H9 (cell line): ENCODE results near the gene PREPL. TPM values are rescaled to one million over a fixed set of nuclear protein-coding genes. Genes with fewer than 3 reads are reported as not detected.

Experiments
- DNase-seq: peaks from one replicate; pipeline ENCODE4 v3.0.0-alpha.2; 2017
- H2AFZ ChIP-seq: one replicate; pipeline ENCODE4 v1.6.1; 2013; ENCODE audit warnings: mild to moderate bottlenecking, low read length, control low read depth, moderate library complexity
- H2AK5ac ChIP-seq: 2 replicates; pipeline ENCODE4 v1.6.1; 2013; ENCODE audit warnings: low read length, control low read depth, mixed read lengths; ENCODE audit not compliant: insufficient read length
- H2BK120ac ChIP-seq: one replicate; pipeline ENCODE4 v1.6.1; 2013; ENCODE audit warnings: low read depth, mild to moderate bottlenecking, low read length, control low read depth, inconsistent platforms; ENCODE audit not compliant: poor library complexity, severe bottlenecking
- H2BK12ac ChIP-seq: 2 replicates; pipeline ENCODE4 v1.6.1; 2013; ENCODE audit warnings: low read length, control low read depth, mixed read lengths, low read depth; ENCODE audit not compliant: insufficient read length
- H2BK15ac ChIP-seq: 2 replicates; pipeline ENCODE4 v1.6.1; 2013; ENCODE audit warnings: low read depth, low read length, control low read depth
- H2BK20ac ChIP-seq: one replicate; pipeline ENCODE4 v1.6.1; 2013; ENCODE audit warnings: low read depth, mild to moderate bottlenecking, low read length, control low read depth, inconsistent platforms; ENCODE audit not compliant: poor library complexity, severe bottlenecking
- H2BK5ac ChIP-seq: 2 replicates; pipeline ENCODE4 v1.6.1; 2013; ENCODE audit warnings: low read length, control low read depth, mixed read lengths; ENCODE audit not compliant: insufficient read length
- H3K14ac ChIP-seq: 2 replicates; pipeline ENCODE4 v1.6.1; 2013; ENCODE audit warnings: low read length, control low read depth; ENCODE audit not compliant: insufficient read depth
- H3K18ac ChIP-seq: 2 replicates; pipeline ENCODE4 v1.6.1; 2013; ENCODE audit warnings: low read depth, mild to moderate bottlenecking, mixed read lengths, low read length, control low read depth; ENCODE audit not compliant: insufficient read length
- H3K23ac ChIP-seq: 2 replicates; pipeline ENCODE4 v1.6.1; 2013; ENCODE audit warnings: low read length, control low read depth, mixed read lengths, low read depth; ENCODE audit not compliant: insufficient read length
- H3K23me2 ChIP-seq: 2 replicates; pipeline ENCODE4 v1.6.1; 2013; ENCODE audit warnings: low read depth, mild to moderate bottlenecking, mixed read lengths, low read length, control low read depth; ENCODE audit not compliant: insufficient read length, poor library complexity, severe bottlenecking
- H3K27ac ChIP-seq: 2 replicates; pipeline ENCODE4 v1.5.1; 2013; ENCODE audit warnings: low read length, control low read depth, mixed read lengths, low read depth; ENCODE audit not compliant: insufficient read length
- H3K27me3 ChIP-seq: 2 replicates; pipeline ENCODE4 v1.6.1; 2013; ENCODE audit warnings: low read length, control low read depth, inconsistent platforms; ENCODE audit not compliant: insufficient read depth
- H3K4ac ChIP-seq: 2 replicates; pipeline ENCODE4 v1.6.1; 2013; ENCODE audit warnings: low read depth, mild to moderate bottlenecking, control low read depth, inconsistent platforms, low read length, moderate library complexity
- H3K4me1 ChIP-seq: 2 replicates; pipeline ENCODE4 v1.6.1; 2013; ENCODE audit warnings: low read length, control low read depth, inconsistent platforms; ENCODE audit not compliant: insufficient read depth
- H3K4me2 ChIP-seq: 2 replicates; pipeline ENCODE4 v1.6.1; 2013; ENCODE audit warnings: low read length, control low read depth, mixed read lengths; ENCODE audit not compliant: insufficient read length, insufficient read depth
- H3K56ac ChIP-seq: 2 replicates; pipeline ENCODE4 v1.6.1; 2013; ENCODE audit warnings: low read depth, mild to moderate bottlenecking, mixed read lengths, low read length, control low read depth; ENCODE audit not compliant: insufficient read length
- H3K79me1 ChIP-seq: 2 replicates; pipeline ENCODE4 v1.6.1; 2013; ENCODE audit warnings: low read depth, mild to moderate bottlenecking, moderate library complexity, low read length, control low read depth, inconsistent platforms; ENCODE audit not compliant: insufficient read depth, poor library complexity, severe bottlenecking
- H3K79me2 ChIP-seq: 2 replicates; pipeline ENCODE4 v1.6.1; 2013; ENCODE audit warnings: low read length, control low read depth, inconsistent platforms; ENCODE audit not compliant: insufficient read depth
- H3K9ac ChIP-seq: 2 replicates; pipeline ENCODE4 v1.6.1; 2013; ENCODE audit warnings: low read length, control low read depth, mixed read lengths; ENCODE audit not compliant: insufficient read length; ENCODE audit errors: extremely low read depth
- H3K9me3 ChIP-seq: one replicate; pipeline ENCODE4 v1.6.1; 2013; ENCODE audit warnings: low read depth, low read length, inconsistent platforms; ENCODE audit not compliant: control insufficient read depth
- H3T11ph ChIP-seq: one replicate; pipeline ENCODE4 v1.6.1; 2013; ENCODE audit warnings: mild to moderate bottlenecking, low read length, control low read depth, inconsistent platforms
- H4K20me1 ChIP-seq: one replicate; pipeline ENCODE4 v1.6.1; 2013; ENCODE audit not compliant: control insufficient read depth, insufficient read length, insufficient read depth
- H4K5ac ChIP-seq: 2 replicates; pipeline ENCODE4 v1.6.1; 2013; ENCODE audit warnings: low read depth, mild to moderate bottlenecking, mixed read lengths, low read length, control low read depth; ENCODE audit not compliant: insufficient read length
- H4K8ac ChIP-seq: replicated peaks from 2 replicates; pipeline ENCODE4 v1.6.1; 2013; ENCODE audit warnings: low read length, control low read depth, mixed read lengths, low read depth; ENCODE audit not compliant: insufficient read length
- H4K91ac ChIP-seq: 2 replicates; pipeline ENCODE4 v1.6.1; 2013; ENCODE audit warnings: low read depth, mild to moderate bottlenecking, moderate library complexity, mixed read lengths, low read length, control low read depth; ENCODE audit not compliant: insufficient read length
- H3K27ac Mint-ChIP-seq, 3 experiments: 2 replicates in 2 of 3; 3 replicates in 1 of 3; pipeline ENCODE4 v1.8.0; 2020 to 2021; ENCODE audit warnings: mixed read lengths in 3 of 3, mild to moderate bottlenecking in 1 of 3, moderate library complexity in 1 of 3
- H3K27me3 Mint-ChIP-seq: 2 replicates; pipeline ENCODE4 v1.8.0; 2021; ENCODE audit warnings: low read depth, mild to moderate bottlenecking, moderate library complexity, mixed read lengths
- H3K36me3 Mint-ChIP-seq, 3 experiments: 2 replicates in 2 of 3; 3 replicates in 1 of 3; pipeline ENCODE4 v1.8.0; 2020 to 2021; ENCODE audit warnings: low read depth in 3 of 3, mixed read lengths in 3 of 3; ENCODE audit not compliant: insufficient read depth in 1 of 3
- H3K4me1 Mint-ChIP-seq, 2 experiments: 2 replicates each; pipeline ENCODE4 v1.8.0; 2020; ENCODE audit warnings: mixed read lengths in 2 of 2
- H3K4me3 Mint-ChIP-seq, 2 experiments: 2 replicates in 1 of 2; 3 replicates in 1 of 2; pipeline ENCODE4 v1.8.0; 2020 to 2021; ENCODE audit warnings: mild to moderate bottlenecking in 2 of 2, mixed read lengths in 2 of 2, moderate library complexity in 1 of 2
- H3K9me3 Mint-ChIP-seq, 2 experiments: 2 replicates in 1 of 2; 3 replicates in 1 of 2; pipeline ENCODE4 v1.8.0; 2020; ENCODE audit warnings: mild to moderate bottlenecking in 2 of 2, mixed read lengths in 2 of 2, moderate library complexity in 1 of 2
- CTCF ChIP-seq: fragments of 200-600 bp; sonication (generic); conservative IDR thresholded peaks from 3 replicates; pipeline ENCODE4 v1.8.0; 2021; ENCODE audit warnings: antibody characterized with exemption, mild to moderate bottlenecking
- WGBS: extraction: QIAGEN DNeasy Blood & Tissue Kit; methylation state at CpG from one replicate; pipeline ENCODE4 v1.1.7; 2013; ENCODE audit warnings: missing lambda C conversion rate, low lambda C conversion rate, mixed read lengths; ENCODE audit not compliant: insufficient read length; ENCODE audit errors: extremely low coverage; 5-methylcytosine and 5-hydroxymethylcytosine counted together
- total RNA-seq: library from RNA; stranded (reverse); gene quantifications from 2 replicates; pipeline ENCODE4 v1.2.1, GENCODE V29; 2021

PREPL gene
- total RNA-seq, 1 experiment from 2014 or later: 30.1 TPM

GRCh38 chr2:44286119-44286883 is 75.0 kb downstream of the PREPL start:
- H3K4me3 Mint-ChIP-seq: no peak overlapping the region
- H2BK15ac ChIP-seq: no peak overlapping the region
- no peak for TF ChIP-seq CTCF
- no peaks in the 10 kb centered on the region for H3K4me1 ChIP-seq
- no peaks in the 10 kb centered on the region for H3K36me3 Mint-ChIP-seq
- H3K9me3 Mint-ChIP-seq: no peaks in the 10 kb centered on the region
- H2BK20ac ChIP-seq: no peak overlapping the region
- H3K56ac ChIP-seq: no peak overlapping the region
- H4K8ac ChIP-seq: no peak overlapping the region
- no peak overlapping the region for H3K18ac ChIP-seq
- peaks cover 15 to 16% of the 10 kb centered on the region in 2 experiments for H3K4me1 Mint-ChIP-seq
- H2BK120ac ChIP-seq: no peak overlapping the region
- no peak for DNase-seq
- no peaks in the 10 kb centered on the region for H3K23me2 ChIP-seq
- H2BK5ac ChIP-seq: no peak overlapping the region
- H3K9me3 ChIP-seq: no peaks in the 10 kb centered on the region
- no peak overlapping the region for H3K27ac ChIP-seq
- no peak overlapping the region for H3K9ac ChIP-seq
- no peaks in the 10 kb centered on the region for H4K20me1 ChIP-seq
- no peak overlapping the region for H3T11ph ChIP-seq
- no peak overlapping the region for H3K23ac ChIP-seq
- no peak overlapping the region for H4K91ac ChIP-seq
- WGBS: no CpG with 5 or more reads among the region's 26 CpGs
- H2AFZ ChIP-seq: no peak overlapping the region
- H3K27me3 Mint-ChIP-seq: no peaks in the 10 kb centered on the region
- H4K5ac ChIP-seq: no peak overlapping the region
- H3K27me3 ChIP-seq: no peaks in the 10 kb centered on the region
- H2AK5ac ChIP-seq: no peak overlapping the region
- no peaks in the 10 kb centered on the region for H3K79me2 ChIP-seq
- no peak overlapping the region for H3K4me2 ChIP-seq
- H3K14ac ChIP-seq: no peak overlapping the region
- H3K4ac ChIP-seq: no peak overlapping the region
- H3K27ac Mint-ChIP-seq: no peak overlapping the region
- H3K79me1 ChIP-seq: no peaks in the 10 kb centered on the region
- no peak overlapping the region for H2BK12ac ChIP-seq
